Progenitor cell of endocrine pancreas (in vitro differentiated cells): ENCODE data around the gene PPARG. TPM values are rescaled to one million over a fixed set of nuclear protein-coding genes. Genes with fewer than 3 reads are reported as not detected.

ENCODE experiments used
- DNase-seq: peaks from one replicate; pipeline ENCODE4 v3.0.0; 2021; ENCODE audit warnings: low spot score; ENCODE audit not compliant: unreplicated experiment
- H3K27ac Mint-ChIP-seq: 2 replicates; pipeline ENCODE4 v1.8.0; 2021; ENCODE audit warnings: mild to moderate bottlenecking, moderate library complexity, mixed read lengths
- H3K27me3 Mint-ChIP-seq: 2 replicates; pipeline ENCODE4 v1.8.0; 2021; ENCODE audit warnings: mixed read lengths
- H3K36me3 Mint-ChIP-seq: 2 replicates; pipeline ENCODE4 v1.8.0; 2022; ENCODE audit warnings: mixed read lengths; ENCODE audit not compliant: insufficient read depth
- H3K4me1 Mint-ChIP-seq: 2 replicates; pipeline ENCODE4 v1.8.0; 2021; ENCODE audit warnings: low read depth, mixed read lengths
- H3K4me3 Mint-ChIP-seq: 2 replicates; pipeline ENCODE4 v1.8.0; 2021; ENCODE audit warnings: low read depth, mild to moderate bottlenecking, moderate library complexity, mixed read lengths
- H3K9me3 Mint-ChIP-seq: 2 replicates; pipeline ENCODE4 v1.8.0; 2021; ENCODE audit warnings: low read depth, mixed read lengths
- CTCF ChIP-seq: fragments of 200-600 bp; sonication (generic); IDR thresholded peaks from one replicate; pipeline ENCODE4 v1.5.0; 2021; ENCODE audit warnings: antibody characterized with exemption, mild to moderate bottlenecking; ENCODE audit not compliant: unreplicated experiment
- total RNA-seq: library from RNA; stranded (reverse); gene quantifications from 2 replicates; pipeline ENCODE4 v1.2.1, GENCODE V29; 2021

Gene PPARG
- total RNA-seq, 1 donor from 2014 or later, result 17.1 TPM

DNA sequence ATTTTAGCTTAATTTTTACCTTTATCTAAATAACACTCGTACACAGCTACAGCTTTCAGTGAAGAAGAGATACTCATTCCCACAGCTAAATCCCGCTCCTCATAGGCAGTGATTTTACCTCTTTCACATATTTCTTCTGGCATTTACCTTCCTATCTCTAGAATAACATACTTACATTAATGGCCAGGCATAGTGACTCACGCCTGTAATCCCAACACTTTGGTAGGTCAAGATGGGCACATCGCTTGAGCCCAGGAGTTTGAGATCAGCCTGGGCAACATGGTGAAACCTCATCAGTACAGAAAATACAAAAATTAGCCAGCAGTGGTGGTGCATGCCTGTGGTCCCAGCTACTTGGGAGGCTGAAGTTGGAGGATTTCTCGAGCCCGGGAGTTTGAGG is 80.2 kb downstream of the PPARG start:
- no peak overlapping the region for H3K27ac Mint-ChIP-seq
- peaks cover 7% of the 10 kb centered on the region for H3K36me3 Mint-ChIP-seq

GRCh38 chr3:12369598-12369997 is 80.7 kb downstream of the PPARG start:
- no peaks in the 10 kb centered on the region for H3K27me3 Mint-ChIP-seq
- H3K9me3 Mint-ChIP-seq, result peaks cover 16% of the 10 kb centered on the region
- peaks cover 7% of the 10 kb centered on the region for H3K36me3 Mint-ChIP-seq
- peaks cover 4% of the 10 kb centered on the region for H3K4me1 Mint-ChIP-seq
- DNase-seq, result no peak
- TF ChIP-seq CTCF, result no peak
- no peak overlapping the region for H3K4me3 Mint-ChIP-seq
- no peak overlapping the region for H3K27ac Mint-ChIP-seq

More for the DNA sequence above, 80.2 kb downstream of the PPARG start:
- DNase-seq, result no peak
- no peak overlapping the region for H3K4me3 Mint-ChIP-seq
- H3K27me3 Mint-ChIP-seq, result no peaks in the 10 kb centered on the region
- TF ChIP-seq CTCF, result no peak
- peaks cover 17% of the 10 kb centered on the region for H3K9me3 Mint-ChIP-seq
- peaks cover 4% of the 10 kb centered on the region for H3K4me1 Mint-ChIP-seq

DNA sequence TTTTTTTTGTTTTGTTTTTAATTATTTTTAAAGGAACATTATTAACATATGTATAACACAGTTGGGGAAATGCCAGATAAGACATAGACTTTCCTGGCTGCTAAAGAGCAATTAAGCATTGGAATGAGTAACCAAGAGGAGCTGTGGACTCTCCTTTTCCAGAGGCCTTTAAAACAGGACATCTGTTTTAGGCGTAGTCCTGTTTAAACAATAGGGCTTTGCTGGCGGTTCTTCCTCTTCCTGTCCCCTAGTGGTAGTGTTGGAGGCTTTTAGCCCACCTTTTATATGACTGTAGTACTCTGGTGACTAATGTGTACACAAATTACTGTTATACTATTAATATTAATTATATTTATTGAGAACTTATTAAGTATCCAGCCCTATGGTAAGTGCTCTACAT is 81.9 kb downstream of the PPARG start:
- Mint-ChIP-seq H3K27ac (no peak overlapping the region), H3K4me1 (peaks cover 6% of the 10 kb centered on the region), H3K36me3 (peaks cover 3% of the 10 kb centered on the region), H3K9me3 (peaks cover 9% of the 10 kb centered on the region), H3K4me3 (no peak overlapping the region), H3K27me3 (no peaks in the 10 kb centered on the region)
- TF ChIP-seq CTCF, result no peak
- no peak for DNase-seq

DNA sequence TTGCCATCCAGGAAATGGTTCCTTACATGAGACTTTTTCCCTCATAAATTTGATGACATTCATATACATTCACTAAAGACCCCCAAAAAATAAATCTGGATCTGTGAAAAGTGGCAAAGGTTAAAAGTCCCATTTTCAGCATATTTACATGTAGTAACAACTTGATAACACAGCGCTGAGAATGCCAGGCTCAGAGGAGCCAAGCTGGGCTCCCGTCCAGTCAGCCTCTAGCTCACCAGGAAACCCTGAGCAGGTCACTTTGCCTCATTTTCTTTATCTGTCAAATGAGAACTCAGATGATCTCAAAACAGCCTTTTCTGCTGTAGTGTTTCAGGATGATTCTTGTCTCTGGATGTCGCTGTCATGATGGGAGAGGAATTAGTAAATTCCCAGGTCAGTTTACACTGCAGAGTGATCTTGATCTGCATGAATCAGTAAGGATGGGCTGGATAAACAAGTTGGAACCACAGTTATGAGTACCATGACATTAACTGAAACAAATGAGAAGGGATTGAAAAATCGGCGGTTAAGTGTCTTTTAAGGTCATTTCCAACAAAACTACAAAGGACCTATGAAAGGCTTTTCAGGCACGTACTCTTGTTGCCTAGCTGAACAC is 82.8 kb downstream of the PPARG start:
- Mint-ChIP-seq H3K4me3 (no peak overlapping the region), H3K36me3 (no peaks in the 10 kb centered on the region), H3K27ac (no peak overlapping the region), H3K27me3 (no peaks in the 10 kb centered on the region), H3K9me3 (peaks cover 3% of the 10 kb centered on the region), H3K4me1 (peaks cover 6% of the 10 kb centered on the region)
- no peak for DNase-seq
- TF ChIP-seq CTCF, result no peak

- no peak overlapping the region for H3K27ac Mint-ChIP-seq
These were observed 83.9 kb downstream of the PPARG start for GRCh38 chr3:12372741-12373280.

More at GRCh38 chr3:12372741-12373280, 83.9 kb downstream of the PPARG start:
- DNase-seq, result no peak
- Mint-ChIP-seq H3K4me1 (peaks cover 9% of the 10 kb centered on the region), H3K9me3 (no peaks in the 10 kb centered on the region), H3K36me3 (no peaks in the 10 kb centered on the region), H3K27me3 (no peaks in the 10 kb centered on the region), H3K4me3 (no peak overlapping the region)
- TF ChIP-seq CTCF, result no peak
